WTC11 (cell line): ENCODE results near the gene SH3BP4.

Experiments
- ATF1 ChIP-seq: sonication (generic); formaldehyde crosslinking; IDR thresholded peaks from 2 replicates; pipeline ENCODE4 v1.8.1; 2023; ENCODE audit warnings: mild to moderate bottlenecking, moderate library complexity, missing genetic modification reagents
- ATF2 ChIP-seq: sonication (generic); formaldehyde crosslinking; IDR thresholded peaks from 2 replicates; pipeline ENCODE4 v1.8.1; 2022; ENCODE audit warnings: low read depth, missing genetic modification reagents, borderline replicate concordance
- ATF3 ChIP-seq: sonication (generic); formaldehyde crosslinking; conservative IDR thresholded peaks from 2 replicates; pipeline ENCODE4 v1.8.1; 2022; ENCODE audit warnings: mild to moderate bottlenecking, missing genetic modification reagents
- CTCF ChIP-seq: fragments of 200-600 bp; IDR thresholded peaks from 2 replicates; pipeline ENCODE4 v1.8.0; 2022; ENCODE audit warnings: antibody characterized with exemption
- ETV6 ChIP-seq: sonication (generic); formaldehyde crosslinking; IDR thresholded peaks from 2 replicates; pipeline ENCODE4 v1.8.1; 2022; ENCODE audit warnings: mild to moderate bottlenecking, missing genetic modification reagents
- FOXK1 ChIP-seq: sonication (generic); formaldehyde crosslinking; IDR thresholded peaks from 2 replicates; pipeline ENCODE4 v1.8.0; 2022; ENCODE audit warnings: mild to moderate bottlenecking, moderate library complexity, missing genetic modification reagents
- FOXP1 ChIP-seq: sonication (generic); formaldehyde crosslinking; IDR thresholded peaks from 2 replicates; pipeline ENCODE4 v1.8.0; 2022; ENCODE audit warnings: missing genetic modification reagents, mild to moderate bottlenecking, moderate library complexity, borderline replicate concordance
- GRHL2 ChIP-seq: fragments of 250-450 bp; sonication (Bioruptor Pico); IDR thresholded peaks from 2 replicates; pipeline ENCODE4 v1.8.0; 2022; ENCODE audit warnings: mild to moderate bottlenecking, moderate library complexity; ENCODE audit not compliant: insufficient replicate concordance, severe bottlenecking
- MAX ChIP-seq: sonication (generic); formaldehyde crosslinking; IDR thresholded peaks from 2 replicates; pipeline ENCODE4 v1.8.0; 2022; ENCODE audit warnings: mild to moderate bottlenecking, missing genetic modification reagents
- NFE2L1 ChIP-seq: sonication (generic); formaldehyde crosslinking; IDR thresholded peaks from 2 replicates; pipeline ENCODE4 v1.8.1; 2023; ENCODE audit warnings: missing genetic modification reagents
- PRDM15 ChIP-seq: sonication (generic); formaldehyde crosslinking; IDR thresholded peaks from 2 replicates; pipeline ENCODE4 v1.8.0; 2022; ENCODE audit warnings: missing genetic modification reagents
- USF2 ChIP-seq: sonication (generic); formaldehyde crosslinking; IDR thresholded peaks from 2 replicates; pipeline ENCODE4 v1.8.1; 2023; ENCODE audit warnings: mild to moderate bottlenecking, missing genetic modification reagents, moderate library complexity
- ZNF317 ChIP-seq: sonication (generic); formaldehyde crosslinking; IDR thresholded peaks from 2 replicates; pipeline ENCODE4 v1.8.1; 2023; ENCODE audit warnings: low read depth, mild to moderate bottlenecking, moderate library complexity, missing genetic modification reagents, borderline replicate concordance
- ZNF396 ChIP-seq: fragments of 250-450 bp; sonication (Bioruptor Pico); IDR thresholded peaks from 2 replicates; pipeline ENCODE4 v1.8.0; 2021; ENCODE audit warnings: mild to moderate bottlenecking, moderate library complexity, borderline replicate concordance

- no peak for TF ChIP-seq ZNF317
- TF ChIP-seq MAX, result no peak
- TF ChIP-seq ATF3 (CRISPR knock-in tag), result no peak
- no peak for TF ChIP-seq FOXP1 (CRISPR knock-in tag)
- no peak for TF ChIP-seq ETV6 (CRISPR knock-in tag)
- TF ChIP-seq CTCF, result no peak
- no peak for TF ChIP-seq NFE2L1 (CRISPR knock-in tag)
- no peak for TF ChIP-seq ATF2 (CRISPR knock-in tag)
- TF ChIP-seq USF2 (CRISPR knock-in tag), result no peak
- no peak for TF ChIP-seq ZNF396 (CRISPR knock-in tag)
- TF ChIP-seq PRDM15, result no peak
- TF ChIP-seq FOXK1 (CRISPR knock-in tag), result no peak
- TF ChIP-seq GRHL2 (CRISPR knock-in tag), result no peak
- TF ChIP-seq ATF1, result no peak
Measured at GRCh38 chr2:234935311-234935710, 16.5 kb upstream of the SH3BP4 start.
